Type B pancreatic cell (in vitro differentiated cells): Measurements from ENCODE around the gene PLEKHG5. TPM values are rescaled to one million over a fixed set of nuclear protein-coding genes. Genes with fewer than 3 reads are reported as not detected.
A peak's percentile ranks its signal among the peaks of the same experiment; 100 is the strongest.

ENCODE experiments used
- DNase-seq: peaks from one replicate; pipeline ENCODE4 v3.0.0; 2021; ENCODE audit warnings: mixed read lengths; ENCODE audit not compliant: unreplicated experiment; ENCODE audit errors: extremely low spot score
- H3K27ac Mint-ChIP-seq: 2 replicates; pipeline ENCODE4 v1.8.0; 2021; ENCODE audit warnings: mild to moderate bottlenecking, mixed read lengths
- H3K27me3 Mint-ChIP-seq: 2 replicates; pipeline ENCODE4 v1.8.0; 2021; ENCODE audit warnings: mixed read lengths
- H3K36me3 Mint-ChIP-seq: 2 replicates; pipeline ENCODE4 v1.8.0; 2021; ENCODE audit warnings: mixed read lengths
- H3K4me1 Mint-ChIP-seq: one replicate; pipeline ENCODE4 v1.8.0; 2021; ENCODE audit warnings: mixed read lengths; ENCODE audit not compliant: unreplicated experiment
- H3K4me3 Mint-ChIP-seq: 2 replicates; pipeline ENCODE4 v1.8.0; 2021; ENCODE audit warnings: mild to moderate bottlenecking, mixed read lengths
- H3K9me3 Mint-ChIP-seq: 2 replicates; pipeline ENCODE4 v1.8.0; 2021; ENCODE audit warnings: mixed read lengths
- total RNA-seq: library from RNA; stranded (reverse); gene quantifications from 2 replicates; pipeline ENCODE4 v1.2.1, GENCODE V29; 2021; ENCODE audit warnings: low replicate concordance
- TF ChIP-seq, protein P1 (sequence below): fragments of 200-600 bp; sonication (generic); conservative IDR thresholded peaks from 2 replicates; pipeline ENCODE4 v1.5.0; 2021; ENCODE audit warnings: antibody characterized with exemption, mild to moderate bottlenecking

PLEKHG5 gene
- total RNA-seq, 1 donor from 2014 or later = 30.6 TPM

DNA sequence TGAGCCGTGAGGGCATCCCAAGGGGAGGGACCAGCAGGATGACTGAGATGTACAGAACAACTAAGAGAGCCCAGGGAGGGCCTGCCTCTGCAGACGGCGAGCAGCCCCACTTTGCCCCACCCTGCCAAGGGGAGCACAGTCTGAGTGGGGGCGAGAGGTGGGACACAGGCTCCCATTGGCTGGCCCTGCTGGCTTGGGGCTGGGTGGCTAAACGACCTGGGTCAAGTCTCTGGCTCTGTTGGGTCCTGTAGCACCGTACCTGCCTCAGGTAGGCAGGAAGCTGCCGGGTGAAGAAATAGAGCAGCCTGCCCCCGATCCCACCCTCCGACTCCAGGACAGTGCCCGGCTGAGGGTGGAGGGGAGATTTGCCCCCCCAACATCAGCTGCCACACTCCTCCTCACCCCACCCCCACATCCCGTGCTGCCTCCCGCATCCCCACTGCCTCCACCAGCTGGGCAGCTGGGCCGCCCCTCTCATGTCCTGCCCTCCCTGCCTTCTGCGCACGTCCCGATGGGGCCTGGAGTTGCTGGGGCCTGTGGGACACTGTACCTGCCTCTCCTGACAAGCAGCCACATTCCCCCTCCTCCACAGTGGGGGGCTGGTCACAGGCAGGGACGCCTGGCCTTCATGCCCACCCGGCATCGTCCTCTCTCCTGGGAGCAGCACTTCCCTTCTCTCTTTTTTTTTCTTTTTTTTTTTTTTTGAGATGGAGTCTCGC, 12.6 kb upstream of the PLEKHG5 start:
- H3K9me3 Mint-ChIP-seq = no peaks in the 10 kb centered on the region
- H3K4me1 Mint-ChIP-seq = peaks cover 14% of the 10 kb centered on the region
- no peak for DNase-seq
- H3K4me3 Mint-ChIP-seq = no peak overlapping the region
- TF ChIP-seq, protein P1, sequence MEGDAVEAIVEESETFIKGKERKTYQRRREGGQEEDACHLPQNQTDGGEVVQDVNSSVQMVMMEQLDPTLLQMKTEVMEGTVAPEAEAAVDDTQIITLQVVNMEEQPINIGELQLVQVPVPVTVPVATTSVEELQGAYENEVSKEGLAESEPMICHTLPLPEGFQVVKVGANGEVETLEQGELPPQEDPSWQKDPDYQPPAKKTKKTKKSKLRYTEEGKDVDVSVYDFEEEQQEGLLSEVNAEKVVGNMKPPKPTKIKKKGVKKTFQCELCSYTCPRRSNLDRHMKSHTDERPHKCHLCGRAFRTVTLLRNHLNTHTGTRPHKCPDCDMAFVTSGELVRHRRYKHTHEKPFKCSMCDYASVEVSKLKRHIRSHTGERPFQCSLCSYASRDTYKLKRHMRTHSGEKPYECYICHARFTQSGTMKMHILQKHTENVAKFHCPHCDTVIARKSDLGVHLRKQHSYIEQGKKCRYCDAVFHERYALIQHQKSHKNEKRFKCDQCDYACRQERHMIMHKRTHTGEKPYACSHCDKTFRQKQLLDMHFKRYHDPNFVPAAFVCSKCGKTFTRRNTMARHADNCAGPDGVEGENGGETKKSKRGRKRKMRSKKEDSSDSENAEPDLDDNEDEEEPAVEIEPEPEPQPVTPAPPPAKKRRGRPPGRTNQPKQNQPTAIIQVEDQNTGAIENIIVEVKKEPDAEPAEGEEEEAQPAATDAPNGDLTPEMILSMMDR = no peak
- peaks cover 5% of the 10 kb centered on the region for H3K27me3 Mint-ChIP-seq
- H3K27ac Mint-ChIP-seq = no peak overlapping the region
- H3K36me3 Mint-ChIP-seq = no peaks in the 10 kb centered on the region

DNA sequence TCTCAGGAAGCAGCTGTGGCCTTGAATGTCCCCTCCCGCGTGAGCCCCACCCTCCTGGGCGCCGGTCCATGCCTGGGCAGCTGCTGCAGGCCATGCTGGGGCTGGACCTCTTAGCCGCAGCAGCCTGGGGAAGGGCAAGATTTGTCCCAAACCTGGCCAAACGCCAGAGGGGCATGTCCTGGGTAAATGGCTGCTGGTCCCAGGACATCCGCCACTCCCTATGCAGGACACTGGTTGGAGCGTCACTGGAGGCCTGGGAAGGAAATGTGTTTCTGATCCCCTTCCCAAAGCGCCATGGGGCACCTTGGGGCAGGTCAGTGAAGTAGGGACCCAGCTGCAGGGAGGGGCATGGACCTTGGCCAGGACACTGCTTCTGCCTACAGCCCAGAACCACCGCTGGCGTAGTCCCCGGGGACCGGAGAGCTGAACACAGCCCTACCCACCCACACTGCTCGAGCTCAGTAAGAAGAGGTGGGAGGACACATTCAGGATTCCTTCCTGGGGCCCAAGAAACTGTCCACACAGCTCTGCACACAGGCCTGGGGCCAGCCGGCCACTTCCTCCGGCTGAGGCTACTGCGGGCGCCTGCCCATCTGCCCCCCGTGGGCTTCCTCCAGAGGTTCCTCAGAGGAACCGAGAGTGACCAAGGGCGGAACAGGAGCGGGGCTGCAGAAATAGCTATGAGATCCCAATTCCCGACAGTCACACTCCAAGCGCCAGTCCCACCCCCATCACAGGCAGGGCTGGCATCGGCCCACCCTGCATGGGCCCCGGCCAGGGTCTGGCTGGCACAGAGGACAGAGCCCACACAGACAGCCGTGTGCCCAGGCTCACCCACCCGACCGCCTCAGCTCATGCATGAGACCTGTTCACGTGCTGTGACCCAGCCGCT, 10.8 kb upstream of the PLEKHG5 start:
- no peak overlapping the region for H3K27ac Mint-ChIP-seq
- no peaks in the 10 kb centered on the region for H3K9me3 Mint-ChIP-seq
- H3K4me1 Mint-ChIP-seq = peaks cover 20% of the 10 kb centered on the region
- no peak overlapping the region for H3K4me3 Mint-ChIP-seq
- DNase-seq = no peak
- no peaks in the 10 kb centered on the region for H3K36me3 Mint-ChIP-seq
- H3K27me3 Mint-ChIP-seq = peaks cover 5% of the 10 kb centered on the region
- TF ChIP-seq, protein P1 = no peak

DNA sequence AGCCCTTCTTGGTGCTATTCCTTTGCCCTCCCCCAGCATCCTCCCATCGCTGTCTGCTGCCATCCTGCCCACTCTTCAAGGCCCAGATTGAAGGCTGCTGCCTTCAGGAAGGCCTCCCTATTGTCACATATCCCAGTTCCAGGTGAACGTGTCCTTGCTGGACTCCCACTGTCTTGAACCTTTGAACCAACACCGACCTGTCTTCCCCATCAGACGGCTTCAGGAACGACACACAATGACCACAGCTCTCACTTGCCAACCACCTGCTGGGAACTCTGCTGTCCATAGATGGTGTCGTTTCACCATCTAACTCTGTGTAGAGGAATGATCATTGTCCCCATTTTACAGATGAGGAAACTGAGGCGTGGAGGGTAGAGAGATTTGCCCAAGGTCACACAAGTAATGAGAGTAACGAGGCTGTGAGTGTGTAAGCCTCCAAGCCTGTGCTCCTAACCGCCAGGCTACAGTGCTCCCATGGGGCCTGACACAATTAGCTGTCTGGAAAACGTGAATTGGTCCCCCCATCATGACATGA, 9.9 kb upstream of the PLEKHG5 start:
- peak overlapping the region; percentile 29 for H3K4me3 Mint-ChIP-seq

DNA sequence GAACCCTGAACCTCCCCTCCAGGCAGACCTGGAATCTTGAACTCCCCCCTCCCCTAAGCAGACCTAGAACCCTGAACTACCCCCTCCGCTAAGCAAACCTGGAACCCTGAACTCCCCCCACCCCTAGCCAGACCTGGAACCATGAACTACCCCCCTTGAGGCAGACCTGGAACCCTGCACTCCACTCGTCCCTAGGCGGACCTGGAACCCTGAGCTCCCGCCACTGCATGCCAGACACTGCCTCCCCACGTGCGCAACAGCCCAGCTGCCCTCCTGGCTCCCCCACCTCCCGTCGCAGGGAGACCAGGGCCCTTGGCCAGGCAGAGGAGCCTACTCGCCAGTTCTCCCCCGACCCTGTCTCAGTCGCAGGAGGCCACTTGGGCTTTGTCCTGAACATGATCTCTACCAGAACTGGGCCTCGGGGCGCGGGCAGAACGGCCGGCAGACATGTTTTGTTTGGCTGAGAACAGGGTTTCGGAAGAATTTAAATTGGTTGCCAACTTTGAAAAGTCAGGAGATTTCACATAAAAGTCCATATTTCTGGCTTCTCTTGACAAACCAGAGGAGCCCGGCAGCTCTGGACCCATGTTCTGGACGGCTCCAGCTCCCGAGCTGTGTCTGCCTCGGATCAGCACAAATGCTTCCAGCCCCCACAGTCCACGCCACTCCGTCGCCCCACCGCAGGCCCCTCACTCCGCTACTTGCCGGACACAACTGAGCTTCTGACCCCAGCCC, 9.2 kb upstream of the PLEKHG5 start:
- peaks cover 11% of the 10 kb centered on the region for H3K4me1 Mint-ChIP-seq
- no peak for DNase-seq
- no peaks in the 10 kb centered on the region for H3K36me3 Mint-ChIP-seq
- H3K9me3 Mint-ChIP-seq = no peaks in the 10 kb centered on the region
- TF ChIP-seq, protein P1 = no peak
- peak overlapping the region; percentile 40 for H3K27ac Mint-ChIP-seq
- peak overlapping the region; percentile 29 for H3K4me3 Mint-ChIP-seq
- peaks cover 5% of the 10 kb centered on the region for H3K27me3 Mint-ChIP-seq

More for the DNA sequence above, 9.9 kb upstream of the PLEKHG5 start:
- Mint-ChIP-seq H3K27me3 (peaks cover 5% of the 10 kb centered on the region), H3K27ac (peak overlapping the region; percentile 40), H3K36me3 (no peaks in the 10 kb centered on the region), H3K4me1 (peaks cover 12% of the 10 kb centered on the region), H3K9me3 (no peaks in the 10 kb centered on the region)
- no peak for DNase-seq
- TF ChIP-seq, protein P1 = no peak

DNA sequence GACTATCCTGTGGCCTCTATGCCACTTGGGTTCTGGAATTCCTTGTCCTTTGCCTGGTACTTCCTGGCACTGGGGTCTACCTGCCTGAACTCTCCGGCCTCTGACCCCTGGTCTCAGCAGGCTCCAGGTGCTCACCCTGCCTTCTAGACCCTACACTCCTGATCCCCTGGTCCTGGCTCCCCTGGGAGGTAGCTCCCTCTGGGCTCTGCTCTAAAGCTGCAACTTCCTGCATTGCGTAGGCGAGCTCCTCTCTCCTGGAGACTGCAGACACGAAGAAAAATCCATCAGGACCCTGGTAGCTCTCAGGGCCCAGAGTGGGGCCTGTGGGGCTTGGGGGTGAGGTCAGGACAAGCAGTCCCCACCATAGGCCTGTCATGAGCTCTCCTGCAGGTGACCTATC, 7.8 kb upstream of the PLEKHG5 start:
- H3K27ac Mint-ChIP-seq = no peak overlapping the region
- peaks cover 5% of the 10 kb centered on the region for H3K27me3 Mint-ChIP-seq
- H3K4me1 Mint-ChIP-seq = peaks cover 14% of the 10 kb centered on the region
- H3K9me3 Mint-ChIP-seq = no peaks in the 10 kb centered on the region
- TF ChIP-seq, protein P1 = no peak
- H3K4me3 Mint-ChIP-seq = peak overlapping the region; percentile 69
- DNase-seq = no peak
- no peaks in the 10 kb centered on the region for H3K36me3 Mint-ChIP-seq
